Measurements from ENCODE around the gene OTUD7B.

DNA sequence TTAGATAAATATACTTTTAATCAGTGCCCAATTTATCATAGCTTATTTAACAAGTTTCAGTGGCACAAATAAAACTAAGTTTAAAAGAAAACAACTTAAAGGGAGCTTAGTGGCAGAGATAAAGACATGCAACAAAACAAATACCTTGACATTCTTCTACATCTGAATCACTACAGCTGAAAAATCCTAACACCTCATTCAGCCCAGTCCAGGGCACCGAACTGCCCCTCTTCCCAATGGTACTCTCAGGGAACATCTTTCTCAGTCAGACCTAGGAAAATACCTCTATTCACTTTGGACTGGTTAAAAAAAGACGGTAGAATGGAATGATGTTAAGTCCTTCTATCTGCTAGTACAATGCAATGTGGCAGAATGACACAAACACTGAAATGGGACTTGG, 8.3 kb downstream of the OTUD7B start:
- TF ChIP-seq CTCF (IDR thresholded peaks at IDR 0.05; ENCODE audit: low read length) (no peak), EZH2 (optimal IDR thresholded peaks at IDR 0.05; ENCODE audit: low read depth, low read length) (no peak)
